SH-SY5Y (cell line): Measurements from ENCODE around the gene CEACAM18.

Experiments used
- GATA2 ChIP-seq: IDR thresholded peaks from 2 replicates; pipeline ENCODE4 v1.6.1; 2011; ENCODE audit warnings: mild to moderate bottlenecking, low read depth, low read length
- GATA3 ChIP-seq: IDR thresholded peaks from 2 replicates; pipeline ENCODE4 v1.6.1; 2011; ENCODE audit warnings: low read depth, mild to moderate bottlenecking, low read length, moderate library complexity

GRCh38 chr19:51535535-51535934 lies 57.2 kb downstream of the CEACAM18 start:
- no peak for TF ChIP-seq GATA3
- no peak for TF ChIP-seq GATA2
